Suprapubic skin (tissue), 4 donors: ENCODE data around the gene RAB37. TPM values are rescaled to one million over a fixed set of nuclear protein-coding genes. Genes with fewer than 3 reads are reported as not detected.

ENCODE experiments used
- DNase-seq, 2 donors: peaks; one replicate each; pipeline ENCODE4 v3.0.0-alpha.2; 2019; ENCODE audit warnings: low spot score in 2 of 2
- H3K27ac ChIP-seq: fragments of 200-600 bp; sonication (generic); one replicate; pipeline ENCODE4 v1.5.1; 2019
- H3K27me3 ChIP-seq: fragments of 200-600 bp; sonication (generic); one replicate; pipeline ENCODE4 v1.5.1; 2019
- H3K36me3 ChIP-seq: fragments of 200-600 bp; sonication (generic); one replicate; pipeline ENCODE4 v1.5.1; 2019
- H3K4me1 ChIP-seq: fragments of 200-600 bp; sonication (generic); one replicate; pipeline ENCODE4 v1.5.1; 2019
- H3K4me3 ChIP-seq: fragments of 200-600 bp; sonication (generic); one replicate; pipeline ENCODE4 v1.5.1; 2019; ENCODE audit warnings: mild to moderate bottlenecking
- H3K9me3 ChIP-seq: fragments of 200-600 bp; sonication (generic); one replicate; pipeline ENCODE4 v1.5.1; 2019
- EP300 ChIP-seq: sonication (generic); formaldehyde crosslinking; IDR thresholded peaks from one replicate; pipeline ENCODE4 v1.6.1; 2017; ENCODE audit warnings: antibody characterized with exemption
- POLR2A ChIP-seq, 2 donors: fragments of 450-650 bp; IDR thresholded peaks; one replicate each; pipeline ENCODE4 v1.6.1; 2017; ENCODE audit warnings: antibody characterized with exemption in 2 of 2, mild to moderate bottlenecking in 2 of 2, moderate library complexity in 2 of 2
- POLR2AphosphoS5 ChIP-seq, 3 donors: sonication (generic); formaldehyde crosslinking; IDR thresholded peaks; one replicate each; pipeline ENCODE4 v1.6.1; 2017; ENCODE audit warnings: antibody characterized with exemption in 3 of 3
- WGBS: methylation state at CpG from one replicate; pipeline ENCODE4 v1.1.5; 2018; 5-methylcytosine and 5-hydroxymethylcytosine counted together
- total RNA-seq, 4 donors: library from RNA; depleted of rRNA; stranded (reverse); fragments of >200 nt; gene quantifications; one replicate each; pipeline ENCODE4 v1.1.0, GENCODE V29; 2016
- TF ChIP-seq, protein P1 (sequence below), 2 donors: fragments of 200-600 bp in 1 of 2; fragments of 450-650 bp in 1 of 2; sonication (generic) in 1 of 2; IDR thresholded peaks; one replicate each; pipeline ENCODE4 v1.5.1; 2016 to 2019; ENCODE audit warnings: antibody characterized with exemption in 2 of 2, mild to moderate bottlenecking in 1 of 2, moderate library complexity in 1 of 2

The RAB37 gene
- total RNA-seq, 4 donors from 2014 or later: 0.32 to 0.38 TPM; not detected in 2

DNA sequence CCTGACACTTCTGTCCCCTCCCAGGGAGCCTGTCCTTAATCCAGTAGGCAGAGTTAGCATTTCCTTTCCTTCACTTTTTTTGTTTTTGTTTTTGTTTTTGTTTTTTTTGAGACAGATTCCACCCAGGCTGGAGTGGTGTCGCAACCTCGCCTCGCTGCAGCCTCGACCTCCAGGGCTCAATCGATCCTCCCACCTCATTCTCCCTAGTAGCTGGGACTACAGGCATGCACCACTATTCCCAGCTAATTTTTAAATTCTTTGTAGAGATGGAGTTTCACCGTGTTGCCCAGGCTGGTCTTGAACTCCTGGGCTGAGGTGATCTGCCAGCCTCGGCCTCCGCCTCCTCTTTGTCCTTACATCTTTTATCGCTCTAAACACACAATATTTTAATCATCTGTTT, 15.4 kb downstream of the RAB37 start:
- peaks cover 67% of the 10 kb centered on the region for H3K4me1 ChIP-seq
- 87% methylated on average over 9 of the region's 9 CpGs for WGBS
- no peak overlapping the region for H3K27ac ChIP-seq
- H3K4me3 ChIP-seq: no peak overlapping the region
- no peaks in the 10 kb centered on the region for H3K27me3 ChIP-seq
- no peaks in the 10 kb centered on the region for H3K9me3 ChIP-seq
- H3K36me3 ChIP-seq: no peaks in the 10 kb centered on the region
- TF ChIP-seq, protein P1, sequence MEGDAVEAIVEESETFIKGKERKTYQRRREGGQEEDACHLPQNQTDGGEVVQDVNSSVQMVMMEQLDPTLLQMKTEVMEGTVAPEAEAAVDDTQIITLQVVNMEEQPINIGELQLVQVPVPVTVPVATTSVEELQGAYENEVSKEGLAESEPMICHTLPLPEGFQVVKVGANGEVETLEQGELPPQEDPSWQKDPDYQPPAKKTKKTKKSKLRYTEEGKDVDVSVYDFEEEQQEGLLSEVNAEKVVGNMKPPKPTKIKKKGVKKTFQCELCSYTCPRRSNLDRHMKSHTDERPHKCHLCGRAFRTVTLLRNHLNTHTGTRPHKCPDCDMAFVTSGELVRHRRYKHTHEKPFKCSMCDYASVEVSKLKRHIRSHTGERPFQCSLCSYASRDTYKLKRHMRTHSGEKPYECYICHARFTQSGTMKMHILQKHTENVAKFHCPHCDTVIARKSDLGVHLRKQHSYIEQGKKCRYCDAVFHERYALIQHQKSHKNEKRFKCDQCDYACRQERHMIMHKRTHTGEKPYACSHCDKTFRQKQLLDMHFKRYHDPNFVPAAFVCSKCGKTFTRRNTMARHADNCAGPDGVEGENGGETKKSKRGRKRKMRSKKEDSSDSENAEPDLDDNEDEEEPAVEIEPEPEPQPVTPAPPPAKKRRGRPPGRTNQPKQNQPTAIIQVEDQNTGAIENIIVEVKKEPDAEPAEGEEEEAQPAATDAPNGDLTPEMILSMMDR (IDR thresholded peaks at IDR 0.05): no peak
- TF ChIP-seq POLR2AphosphoS5 (IDR thresholded peaks at IDR 0.05): no peak
- no peak for TF ChIP-seq EP300
- no peak for TF ChIP-seq POLR2A (IDR thresholded peaks at IDR 0.05)
- DNase-seq: no peak

DNA sequence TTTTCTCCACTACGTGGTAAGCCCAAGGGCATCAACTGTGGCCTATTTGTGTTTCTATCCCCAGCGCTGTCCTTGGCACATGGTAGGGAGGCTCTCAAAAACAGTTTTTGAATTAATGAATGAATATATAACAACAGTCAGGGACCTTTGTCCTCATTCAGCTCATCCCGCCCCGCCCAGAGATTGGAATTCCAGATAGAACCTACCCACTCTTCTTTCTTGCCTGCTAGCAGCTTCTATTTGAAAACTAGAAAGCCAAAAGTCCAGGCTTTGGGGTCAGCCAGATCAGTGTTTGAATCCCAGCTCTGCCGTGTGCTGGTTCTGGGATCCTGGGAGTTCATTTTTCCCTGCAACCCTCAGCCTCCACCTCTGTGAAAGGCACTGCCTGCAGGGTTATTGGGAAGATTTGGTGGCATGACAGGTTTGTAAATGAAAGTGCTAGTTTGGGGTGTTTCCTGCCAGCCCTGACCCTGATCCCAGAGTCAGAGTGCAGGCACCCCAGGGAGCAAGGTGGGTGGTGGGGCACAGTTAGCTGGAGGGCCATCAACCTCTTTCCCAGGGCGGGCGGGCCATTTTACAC, 15.9 kb downstream of the RAB37 start:
- Histone ChIP-seq H3K27me3 (no peaks in the 10 kb centered on the region), H3K4me3 (no peak overlapping the region), H3K4me1 (peaks cover 67% of the 10 kb centered on the region), H3K27ac (peak overlapping the region; percentile 25), H3K9me3 (no peaks in the 10 kb centered on the region), H3K36me3 (no peaks in the 10 kb centered on the region)
- DNase-seq: no peak
- TF ChIP-seq, protein P1 (IDR thresholded peaks at IDR 0.05): no peak
- TF ChIP-seq POLR2A (IDR thresholded peaks at IDR 0.05) (no peak), EP300 (no peak), POLR2AphosphoS5 (IDR thresholded peaks at IDR 0.05) (no peak)
- WGBS: 74% methylated on average over 4 of the region's 7 CpGs

DNA sequence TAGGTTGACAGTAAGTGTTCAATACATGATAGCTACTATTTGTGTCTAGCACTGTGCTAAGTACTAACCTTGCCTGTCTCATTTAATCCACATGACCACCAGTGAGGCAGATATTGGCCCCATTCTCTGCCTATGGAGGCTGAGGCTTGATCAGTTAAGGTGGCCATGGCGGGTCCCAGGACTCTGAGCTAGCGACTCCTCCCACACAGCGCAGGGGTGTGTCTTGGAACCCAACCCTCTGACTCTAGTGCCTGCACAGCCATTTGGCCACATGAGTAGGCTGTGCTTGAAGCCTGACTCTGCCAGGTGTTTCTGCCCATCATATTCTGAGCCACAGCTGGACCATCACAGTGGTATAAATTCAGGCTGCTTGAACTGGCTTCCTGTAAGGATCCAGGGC, 17.8 kb downstream of the RAB37 start:
- TF ChIP-seq POLR2AphosphoS5 (IDR thresholded peaks at IDR 0.05): no peak
- no peak for TF ChIP-seq EP300
- no peak for TF ChIP-seq POLR2A (IDR thresholded peaks at IDR 0.05)
- TF ChIP-seq, protein P1 (IDR thresholded peaks at IDR 0.05): no peak
- Histone ChIP-seq H3K27me3 (no peaks in the 10 kb centered on the region), H3K4me1 (peaks cover 81% of the 10 kb centered on the region), H3K36me3 (no peaks in the 10 kb centered on the region), H3K4me3 (no peak overlapping the region), H3K9me3 (no peaks in the 10 kb centered on the region), H3K27ac (peak overlapping the region; percentile 32)
- 73% methylated on average over 2 of the region's 3 CpGs for WGBS
- DNase-seq: no peak

DNA sequence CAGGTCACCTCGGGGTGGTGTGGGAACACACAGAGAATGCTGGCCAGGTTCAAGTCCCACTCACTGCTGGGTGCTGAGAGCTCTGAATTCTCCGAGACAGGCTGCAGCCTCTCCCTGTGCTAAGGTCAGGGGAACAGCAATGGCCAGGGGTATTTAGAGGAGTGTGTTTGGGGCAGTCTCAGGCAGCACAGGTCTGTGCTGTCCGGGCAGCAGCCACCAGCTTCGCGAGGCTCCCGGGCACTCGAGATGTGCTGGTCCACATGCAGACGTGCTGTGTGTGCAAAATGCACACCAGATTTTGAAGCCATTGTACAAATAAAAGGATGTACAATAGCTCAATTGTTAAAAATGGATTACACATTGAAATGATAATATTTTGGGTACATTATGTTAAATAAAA, 18.5 kb downstream of the RAB37 start:
- TF ChIP-seq EP300 (no peak), POLR2A (IDR thresholded peaks at IDR 0.05) (no peak), POLR2AphosphoS5 (IDR thresholded peaks at IDR 0.05) (no peak)
- TF ChIP-seq, protein P1 (IDR thresholded peaks at IDR 0.05): no peak
- Histone ChIP-seq H3K4me3 (no peak overlapping the region), H3K27ac (peak overlapping the region; percentile 20), H3K4me1 (peaks cover 81% of the 10 kb centered on the region), H3K27me3 (no peaks in the 10 kb centered on the region), H3K9me3 (no peaks in the 10 kb centered on the region), H3K36me3 (no peaks in the 10 kb centered on the region)
- no peak for DNase-seq
- 86% methylated on average over 6 of the region's 8 CpGs for WGBS

DNA sequence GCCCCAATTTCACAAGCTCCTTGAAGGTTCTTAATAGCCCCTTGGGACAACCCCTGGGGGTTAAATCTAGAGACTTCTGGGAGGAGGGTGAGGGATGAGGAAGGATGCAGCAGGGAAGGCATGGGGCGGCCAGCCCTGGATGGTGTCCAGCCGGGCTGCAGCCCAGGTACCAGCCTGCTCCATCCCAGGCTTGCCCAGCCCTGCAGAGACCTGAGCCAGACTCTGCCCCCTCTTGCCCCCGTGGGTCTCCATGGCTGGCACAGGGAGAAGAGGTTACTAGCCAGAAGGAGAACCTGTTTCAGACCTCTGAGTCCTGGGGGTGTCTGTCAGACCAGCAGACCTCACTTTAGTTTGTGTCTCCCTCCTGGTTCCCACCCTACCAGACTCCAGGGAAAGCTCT, 19.8 kb downstream of the RAB37 start:
- H3K27me3 ChIP-seq: no peaks in the 10 kb centered on the region
- H3K36me3 ChIP-seq: peaks cover under 1% of the 10 kb centered on the region
- no peak for DNase-seq
- H3K9me3 ChIP-seq: no peaks in the 10 kb centered on the region
- whole genome bisulfite sequencing: 60% methylated on average over 2 of the region's 3 CpGs
- H3K4me1 ChIP-seq: peaks cover 78% of the 10 kb centered on the region
- H3K4me3 ChIP-seq: no peak overlapping the region
- peak overlapping the region; percentile 78 for H3K27ac ChIP-seq
- TF ChIP-seq POLR2A (IDR thresholded peaks at IDR 0.05) (no peak), EP300 (no peak), POLR2AphosphoS5 (IDR thresholded peaks at IDR 0.05) (no peak)
- TF ChIP-seq, protein P1 (IDR thresholded peaks at IDR 0.05): no peak
